Fibroblast of lung (primary cell): ENCODE results near the gene ATP2B3. TPM values are rescaled to one million over a fixed set of nuclear protein-coding genes. Genes with fewer than 3 reads are reported as not detected.

Experiments used
- DNase-seq, 2 donors: peaks; one replicate each; pipeline versions ENCODE4 v3.0.0 to v3.0.0-alpha.2; 2010; ENCODE audit warnings: low read depth in 2 of 2
- H2AFZ ChIP-seq: 2 replicates; pipeline ENCODE4 v1.5.1; 2012; ENCODE audit warnings: low read length, control low read depth, inconsistent platforms
- H3K27ac ChIP-seq: 2 replicates; pipeline ENCODE4 v1.5.1; 2011; ENCODE audit warnings: low read length, control low read depth; ENCODE audit not compliant: insufficient read depth
- H3K27me3 ChIP-seq: 2 replicates; pipeline ENCODE4 v1.5.1; 2011; ENCODE audit warnings: mild to moderate bottlenecking, low read length; ENCODE audit not compliant: control insufficient read depth, insufficient read depth
- H3K36me3 ChIP-seq: 2 replicates; pipeline ENCODE4 v1.5.1; 2011; ENCODE audit warnings: low read length; ENCODE audit not compliant: control insufficient read depth, insufficient read depth
- H3K4me1 ChIP-seq: 2 replicates; pipeline ENCODE4 v1.5.1; 2011; ENCODE audit warnings: low read length; ENCODE audit not compliant: control insufficient read depth, insufficient read depth; ENCODE audit errors: extremely low read depth
- H3K4me2 ChIP-seq: 2 replicates; pipeline ENCODE4 v1.5.1; 2011; ENCODE audit warnings: low read length, control low read depth; ENCODE audit not compliant: insufficient read depth; ENCODE audit errors: extremely low read depth
- H3K4me3 ChIP-seq, 4 experiments: fragments of 200-600 bp in 1 of 4; sonication (generic) in 1 of 4; replicated peaks in 1 of 4; 2 replicates each; pipeline ENCODE4 v1.5.1; 2011 to 2016; ENCODE audit warnings: low read length in 4 of 4, low read depth in 3 of 4, mild to moderate bottlenecking in 3 of 4, control low read depth in 2 of 4, inconsistent platforms in 1 of 4, mixed read lengths in 1 of 4; ENCODE audit not compliant: insufficient read depth in 1 of 4; ENCODE audit errors: control extremely low read depth in 1 of 4
- H3K79me2 ChIP-seq: 2 replicates; pipeline ENCODE4 v1.5.1; 2012; ENCODE audit warnings: mild to moderate bottlenecking, low read length, inconsistent platforms; ENCODE audit not compliant: control insufficient read depth, insufficient read depth
- H3K9ac ChIP-seq: 2 replicates; pipeline ENCODE4 v1.5.1; 2011; ENCODE audit warnings: mild to moderate bottlenecking, low read length, control low read depth; ENCODE audit not compliant: insufficient read depth
- H3K9me3 ChIP-seq: 2 replicates; pipeline ENCODE4 v1.5.1; 2012; ENCODE audit warnings: low read depth, low read length; ENCODE audit not compliant: control insufficient read depth, insufficient read depth
- H4K20me1 ChIP-seq: 2 replicates; pipeline ENCODE4 v1.5.1; 2011; ENCODE audit warnings: low read length; ENCODE audit not compliant: control insufficient read depth, insufficient read depth; ENCODE audit errors: extremely low read depth
- EZH2 ChIP-seq: IDR thresholded peaks from 2 replicates; pipeline ENCODE4 v1.5.1; 2012; ENCODE audit warnings: low read length, control low read depth, mild to moderate bottlenecking; ENCODE audit errors: missing control alignments
- polyA minus RNA-seq: library from RNA; depleted of rRNA, polyadenylated mRNA; stranded (reverse); fragments of >200 nt; gene quantifications from 2 replicates; pipeline ENCODE4 v1.2.3, GENCODE V29; 2011; ENCODE audit warnings: low replicate concordance
- polyA plus RNA-seq, 2 donors: library from polyadenylated mRNA; depleted of rRNA in 1 of 2; stranded (reverse) in 1 of 2; unstranded in 1 of 2; fragments of >200 nt; gene quantifications; 2 replicates each; pipeline ENCODE4 v1.2.1, GENCODE V29; 2011 to 2012; ENCODE audit warnings: missing spikeins in 1 of 2
- total RNA-seq: library from RNA; depleted of rRNA; stranded (reverse); fragments of >200 nt; gene quantifications from 2 replicates; pipeline ENCODE4 v1.2.1, GENCODE V29; 2014
- TF ChIP-seq, protein P1 (sequence below), 2 donors: IDR thresholded peaks in 1 of 2; conservative IDR thresholded peaks in 1 of 2; 1 replicate in 1 of 2; 2 replicates in 1 of 2; pipeline ENCODE4 v1.5.1; 2011 to 2012; ENCODE audit warnings: low read length in 2 of 2, control low read depth in 1 of 2, inconsistent platforms in 1 of 2, low read depth in 1 of 2, mild to moderate bottlenecking in 1 of 2

Gene ATP2B3
- not detected in 2 replicates for total RNA-seq
- not detected in 2 replicates for polyA plus RNA-seq
- not detected in 2 replicates for polyA plus RNA-seq (2012)
- not detected in 2 replicates for polyA minus RNA-seq

DNA sequence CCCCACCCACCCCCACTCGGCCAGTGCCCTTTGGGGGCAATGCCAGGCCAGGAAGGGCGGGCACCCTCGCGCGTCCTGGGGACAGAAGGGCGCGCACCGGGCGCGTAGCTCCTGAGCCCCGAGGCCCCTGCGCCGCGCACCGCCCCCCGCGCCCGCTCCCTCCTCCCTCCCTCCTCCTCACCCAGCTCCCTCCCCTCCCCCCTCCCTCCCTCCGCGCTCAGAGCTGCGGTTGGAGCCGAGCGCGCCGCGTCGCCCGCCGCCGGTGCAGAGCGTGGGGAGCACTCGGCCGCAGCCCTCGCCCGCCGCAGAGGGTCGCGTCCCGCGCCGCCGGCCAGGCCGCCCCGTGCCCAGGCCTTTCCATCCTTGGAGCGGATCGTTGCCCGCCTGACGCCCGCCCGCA is at the start of gene ATP2B3:
TSS of gene ATP2B3 (plus strand) at position 220 of the 400 bp plus-strand sequence. CDS start 18,606 bp downstream, outside the sequence.
- H3K4me1 ChIP-seq, result no peaks in the 10 kb centered on the region
- no peak within 1 kb of the TSS for H3K27ac ChIP-seq
- no peak within 1 kb of the TSS for H3K9ac ChIP-seq
- no peak within 1 kb of the TSS for H3K4me2 ChIP-seq
- no peak for TF ChIP-seq EZH2
- TF ChIP-seq, protein P1, sequence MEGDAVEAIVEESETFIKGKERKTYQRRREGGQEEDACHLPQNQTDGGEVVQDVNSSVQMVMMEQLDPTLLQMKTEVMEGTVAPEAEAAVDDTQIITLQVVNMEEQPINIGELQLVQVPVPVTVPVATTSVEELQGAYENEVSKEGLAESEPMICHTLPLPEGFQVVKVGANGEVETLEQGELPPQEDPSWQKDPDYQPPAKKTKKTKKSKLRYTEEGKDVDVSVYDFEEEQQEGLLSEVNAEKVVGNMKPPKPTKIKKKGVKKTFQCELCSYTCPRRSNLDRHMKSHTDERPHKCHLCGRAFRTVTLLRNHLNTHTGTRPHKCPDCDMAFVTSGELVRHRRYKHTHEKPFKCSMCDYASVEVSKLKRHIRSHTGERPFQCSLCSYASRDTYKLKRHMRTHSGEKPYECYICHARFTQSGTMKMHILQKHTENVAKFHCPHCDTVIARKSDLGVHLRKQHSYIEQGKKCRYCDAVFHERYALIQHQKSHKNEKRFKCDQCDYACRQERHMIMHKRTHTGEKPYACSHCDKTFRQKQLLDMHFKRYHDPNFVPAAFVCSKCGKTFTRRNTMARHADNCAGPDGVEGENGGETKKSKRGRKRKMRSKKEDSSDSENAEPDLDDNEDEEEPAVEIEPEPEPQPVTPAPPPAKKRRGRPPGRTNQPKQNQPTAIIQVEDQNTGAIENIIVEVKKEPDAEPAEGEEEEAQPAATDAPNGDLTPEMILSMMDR (conservative IDR thresholded peaks at IDR 0.05 in 1 of 2, IDR thresholded peaks at IDR 0.05 in 1 of 2; ENCODE audit: low read depth in 1 of 2, low read length in 2 of 2), result no peak
- no peak within 1 kb of the TSS for H3K4me3 ChIP-seq
- H3K79me2 ChIP-seq, result no peaks in the 10 kb centered on the region
- no peaks in the 10 kb centered on the region for H3K36me3 ChIP-seq
- H4K20me1 ChIP-seq, result no peaks in the 10 kb centered on the region
- peaks cover 7% of the 10 kb centered on the region for H3K27me3 ChIP-seq
- no peak within 1 kb of the TSS for H2AFZ ChIP-seq
- DNase-seq, result no peak
- H3K9me3 ChIP-seq, result no peaks in the 10 kb centered on the region

DNA sequence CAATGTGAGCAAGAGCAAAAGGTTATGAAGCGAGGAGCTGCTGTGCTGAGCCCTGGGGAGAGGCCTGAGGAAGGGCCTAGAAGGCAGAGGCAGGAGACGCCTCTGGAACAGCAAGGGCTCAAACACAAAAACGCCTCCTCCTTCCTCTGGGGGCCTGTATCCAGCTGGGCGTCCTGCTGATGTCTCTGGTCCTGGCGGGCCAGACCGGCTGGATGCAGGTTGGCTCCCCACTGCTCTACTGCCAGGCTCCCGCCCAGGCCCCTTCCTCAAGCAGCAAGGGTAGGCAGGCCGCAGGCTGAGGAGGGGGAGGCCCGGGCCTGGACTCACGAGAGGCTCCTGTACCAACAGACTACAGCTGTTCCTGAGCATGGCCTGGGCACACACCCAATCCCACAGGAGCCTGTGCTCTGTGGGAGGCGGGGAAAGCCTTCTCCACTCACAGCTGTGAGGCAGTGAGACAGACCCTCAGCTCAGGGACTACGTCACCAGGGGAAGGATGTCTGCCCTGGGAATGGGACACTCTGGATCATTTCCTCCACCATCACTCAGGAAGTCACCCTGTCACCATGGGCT is 49.3 kb upstream of the ATP2B3 start:
- H3K4me3 ChIP-seq, result no peak overlapping the region
- DNase-seq, result peak in 1 of 2 donors; percentile 21

DNA sequence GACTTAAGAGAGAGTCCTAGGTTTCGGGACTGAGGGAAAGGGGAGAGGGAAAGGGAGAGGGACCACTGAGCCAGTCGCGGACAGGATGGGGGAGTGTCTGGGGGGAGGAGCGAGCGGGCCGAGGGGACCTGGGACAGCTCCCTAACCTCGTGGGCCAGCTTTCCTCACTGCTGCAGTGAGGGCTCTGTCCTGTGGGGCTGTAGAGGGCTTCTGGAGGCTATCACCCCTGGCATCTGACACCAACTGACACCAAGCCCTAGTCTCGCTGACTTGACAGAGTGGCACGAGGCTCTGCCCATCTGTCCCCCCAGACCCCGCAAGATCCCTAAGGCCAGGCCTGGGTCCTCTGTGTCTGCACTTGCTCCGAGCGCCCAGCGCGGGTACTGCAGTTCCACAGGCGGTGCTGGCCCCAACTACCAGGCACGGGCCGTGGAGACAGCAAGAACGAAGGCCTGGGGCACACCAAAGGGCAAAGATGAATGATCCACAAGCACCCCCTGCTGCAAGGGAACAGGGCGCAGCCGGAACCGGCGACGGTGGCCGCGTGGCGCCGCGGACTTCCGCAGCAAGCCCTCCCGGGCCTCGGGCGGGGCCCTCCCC is 47.5 kb upstream of the ATP2B3 start:
- no peak for DNase-seq

More for the DNA sequence above, 49.3 kb upstream of the ATP2B3 start:
- TF ChIP-seq, protein P1 (conservative IDR thresholded peaks at IDR 0.05 in 1 of 2, IDR thresholded peaks at IDR 0.05 in 1 of 2; ENCODE audit: low read depth in 1 of 2, low read length in 2 of 2), result no peak
- TF ChIP-seq EZH2, result no peak
- Histone ChIP-seq H3K9ac (no peak overlapping the region), H3K4me2 (no peak overlapping the region), H3K4me1 (no peaks in the 10 kb centered on the region), H3K9me3 (no peaks in the 10 kb centered on the region), H3K27me3 (no peaks in the 10 kb centered on the region), H3K79me2 (no peaks in the 10 kb centered on the region), H3K36me3 (peaks cover 1% of the 10 kb centered on the region), H2AFZ (no peak overlapping the region), H3K27ac (no peak overlapping the region), H4K20me1 (no peaks in the 10 kb centered on the region)

More for the DNA sequence above, 47.5 kb upstream of the ATP2B3 start:
- H3K4me3 ChIP-seq, result peak overlapping the region; percentile 63 to 72 (median 65)
- H3K27me3 ChIP-seq, result no peaks in the 10 kb centered on the region
- no peaks in the 10 kb centered on the region for H3K36me3 ChIP-seq
- peak overlapping the region; percentile 90 for H3K4me2 ChIP-seq
- peak overlapping the region; percentile 14 for H3K27ac ChIP-seq
- peaks cover 2% of the 10 kb centered on the region for H3K4me1 ChIP-seq
- TF ChIP-seq, protein P1 (conservative IDR thresholded peaks at IDR 0.05 in 1 of 2, IDR thresholded peaks at IDR 0.05 in 1 of 2; ENCODE audit: low read depth in 1 of 2, low read length in 2 of 2), result no peak
- TF ChIP-seq EZH2, result no peak
- H3K9me3 ChIP-seq, result no peaks in the 10 kb centered on the region
- peak overlapping the region; percentile 17 for H2AFZ ChIP-seq
- peak overlapping the region; percentile 59 for H3K9ac ChIP-seq
- H4K20me1 ChIP-seq, result no peaks in the 10 kb centered on the region
- no peaks in the 10 kb centered on the region for H3K79me2 ChIP-seq
